Heart right ventricle (tissue), 16 donors: Measurements from ENCODE around the gene LSM4. TPM values are rescaled to one million over a fixed set of nuclear protein-coding genes. Genes with fewer than 3 reads are reported as not detected.
A peak's percentile ranks its signal among the peaks of the same experiment; 100 is the strongest.

ENCODE experiments used
- ATAC-seq, 8 donors: fragments of 200-7000 bp; cut with Tn5 transposase; one replicate each; pipeline ENCODE4 v1.9.1; 2020; ENCODE audit warnings: mild to moderate bottlenecking in 8 of 8, moderate library complexity in 8 of 8, moderate number of reproducible peaks in 1 of 8
- DNase-seq, 2 donors: peaks; one replicate each; pipeline ENCODE4 v3.0.0-alpha.2; 2020
- H3K27ac ChIP-seq, 10 donors: fragments of 200-600 bp; sonication (generic) in 2 of 10; one replicate each; pipeline versions ENCODE4 v1.5.0 to v1.8.0; 2020 to 2022; ENCODE audit warnings: mild to moderate bottlenecking in 3 of 10
- H3K27me3 ChIP-seq, 7 donors: fragments of 200-600 bp; one replicate each; pipeline ENCODE4 v1.8.0; 2021 to 2022; ENCODE audit warnings: mild to moderate bottlenecking in 2 of 7
- H3K36me3 ChIP-seq, 9 donors: fragments of 200-600 bp; sonication (generic) in 1 of 9; one replicate each; pipeline versions ENCODE4 v1.5.0 to v1.8.0; 2020 to 2022; ENCODE audit warnings: mild to moderate bottlenecking in 2 of 9
- H3K4me1 ChIP-seq, 9 donors: fragments of 200-600 bp; sonication (generic) in 1 of 9; one replicate each; pipeline versions ENCODE4 v1.5.0 to v1.8.0; 2020 to 2022; ENCODE audit warnings: mild to moderate bottlenecking in 4 of 9
- H3K4me3 ChIP-seq, 10 donors: fragments of 200-600 bp; sonication (generic) in 2 of 10; one replicate each; pipeline versions ENCODE4 v1.5.0 to v1.8.0; 2020 to 2022; ENCODE audit warnings: mild to moderate bottlenecking in 7 of 10, moderate library complexity in 2 of 10
- H3K9me3 ChIP-seq, 11 donors: fragments of 200-600 bp in 10 of 11; sonication (generic) in 2 of 11; one replicate each; pipeline versions ENCODE4 v1.5.0 to v1.8.0; 2013 to 2022; ENCODE audit warnings: mild to moderate bottlenecking in 2 of 11, control low read depth in 1 of 11, moderate library complexity in 1 of 11
- WGBS, 2 donors: extraction: QIAGEN DNeasy Blood & Tissue Kit; methylation state at CpG; one replicate each; pipeline ENCODE4 v1.1.7; 2013; ENCODE audit warnings: inconsistent platforms in 1 of 2; 5-methylcytosine and 5-hydroxymethylcytosine counted together
- intact Hi-C, 10 donors: fragments of 100-400 bp; cut with DNase I; formaldehyde crosslinking; loops; one replicate each; pipeline versions ENCODE4 v1.11.1 to v1.14.2; 2022
- polyA plus RNA-seq, 2 donors: library from polyadenylated mRNA; stranded (reverse); fragments of 200-250 nt; gene quantifications; one replicate each; pipeline ENCODE4 v1.2.3, GENCODE V29; 2013
- total RNA-seq, 10 donors: library from RNA; stranded (reverse); fragmentation: NEBNext Ultra II Directional in 3 of 10; extraction: Animal tissue kit (Norgen Biotek cat#: 25700) in 3 of 10; gene quantifications; one replicate each; pipeline versions ENCODE4 v1.2.1 to v1.2.4, GENCODE V29; 2021 to 2023
- TF ChIP-seq, protein P1 (sequence below), 9 donors: fragments of 200-600 bp; sonication (generic) in 2 of 9; IDR thresholded peaks; one replicate each; pipeline versions ENCODE4 v1.5.0 to v1.8.0; 2021 to 2022; ENCODE audit warnings: antibody characterized with exemption in 9 of 9, mild to moderate bottlenecking in 5 of 9, moderate library complexity in 1 of 9
- donor health status: Arrhythmogenic right ventricular cardiomyopathy.
- donor health status: ischemic (EF 13 %, LVEDD 7.1; RV severe dilation, severe dysfunction).
- donor health status: healthy with polysubstance abuse.
- donor health status: DM: no; HTN: yes; CAD: no.
- donor health status: DM: no; HTN: no; CAD: no.
- donor health status: ischemic (EF 25% LVEDD 6.9; RV normal size, moderate dysfunction).
- donor health status: ischemic (EF 25% LVEDD 5.7; RV mildly dilated, moderate dysfunction).
- donor health status: healthy.
- donor health status: DM: yes; HTN: yes; CAD: no.
- donor health status: Ischemic cardiomyopathy.
- donor health status: ischemic (EF 35%, LVEDD 5.7; RV mildly dilated, moderate dysfunction).
- donor health status: nonischemic (EF 11% LVEDD 7.7; RV severe dilation, severe dysfunction).
- donor health status: DM: yes; HTN: yes; CAD: no.
- donor health status: PGD.
- donor health status: ischemic (EF 29% LVEDD 5.4; RV normal size, mild dysfunction).
- donor health status: nonischemic (EF 23%, LVEDD 6.1; RV moderate dilation, normal function).

LSM4 gene
- total and polyA plus RNA-seq, 12 donors: 73.2 to 163 (median 93.6) TPM

GRCh38 chr19:18273561-18274218 is 49.2 kb downstream of the LSM4 start:
- DNase-seq: no peak
- peaks cover 0 to 36% (median 10%) of the 10 kb centered on the region in 9 donors for H3K36me3 ChIP-seq
- no peaks in the 10 kb centered on the region for H3K27me3 ChIP-seq
- 94 to 96% methylated on average over 13 of the region's 13 CpGs for WGBS, 2 donors
- intact Hi-C loops: loop anchor here in 2 of 10 donors (10.0 kb wide), 2 partner anchors 131 to 141 kb away; partner anchors contain the start of gene SSBP4 (in 1 of the 2)
- TF ChIP-seq, protein P1, sequence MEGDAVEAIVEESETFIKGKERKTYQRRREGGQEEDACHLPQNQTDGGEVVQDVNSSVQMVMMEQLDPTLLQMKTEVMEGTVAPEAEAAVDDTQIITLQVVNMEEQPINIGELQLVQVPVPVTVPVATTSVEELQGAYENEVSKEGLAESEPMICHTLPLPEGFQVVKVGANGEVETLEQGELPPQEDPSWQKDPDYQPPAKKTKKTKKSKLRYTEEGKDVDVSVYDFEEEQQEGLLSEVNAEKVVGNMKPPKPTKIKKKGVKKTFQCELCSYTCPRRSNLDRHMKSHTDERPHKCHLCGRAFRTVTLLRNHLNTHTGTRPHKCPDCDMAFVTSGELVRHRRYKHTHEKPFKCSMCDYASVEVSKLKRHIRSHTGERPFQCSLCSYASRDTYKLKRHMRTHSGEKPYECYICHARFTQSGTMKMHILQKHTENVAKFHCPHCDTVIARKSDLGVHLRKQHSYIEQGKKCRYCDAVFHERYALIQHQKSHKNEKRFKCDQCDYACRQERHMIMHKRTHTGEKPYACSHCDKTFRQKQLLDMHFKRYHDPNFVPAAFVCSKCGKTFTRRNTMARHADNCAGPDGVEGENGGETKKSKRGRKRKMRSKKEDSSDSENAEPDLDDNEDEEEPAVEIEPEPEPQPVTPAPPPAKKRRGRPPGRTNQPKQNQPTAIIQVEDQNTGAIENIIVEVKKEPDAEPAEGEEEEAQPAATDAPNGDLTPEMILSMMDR (IDR thresholded peaks at IDR 0.05): no peak
- H3K4me1 ChIP-seq: peaks cover 12 to 52% (median 44%) of the 10 kb centered on the region in 9 donors
- H3K9me3 ChIP-seq: no peaks in the 10 kb centered on the region
- H3K27ac ChIP-seq: peak overlapping the region in 5 of 10 donors; percentile 72 to 90 (median 78)
- no peak overlapping the region for H3K4me3 ChIP-seq
- no peak for ATAC-seq

DNA sequence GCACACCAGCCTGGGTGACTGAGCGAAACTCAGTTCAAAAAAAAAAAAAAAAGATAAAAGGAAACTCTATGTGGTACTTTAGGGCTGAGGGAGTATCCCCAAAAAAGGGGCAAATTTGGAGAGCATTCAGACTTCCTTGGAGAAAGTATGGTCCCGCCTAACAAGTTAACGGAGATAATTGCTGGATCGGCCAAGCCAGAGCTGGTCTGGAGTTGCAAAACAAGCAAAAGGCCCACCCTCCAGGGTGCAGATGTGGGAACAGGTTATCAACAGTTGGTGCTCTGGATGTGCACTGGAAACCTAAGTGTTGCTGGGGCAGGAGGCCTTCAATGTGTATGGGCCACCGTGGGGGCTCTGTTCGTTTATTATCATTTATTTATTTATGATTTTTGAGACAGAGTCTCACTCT is 51.4 kb downstream of the LSM4 start:
- 69 to 70% methylated on average over 6 of the region's 6 CpGs for WGBS, 2 donors
- Histone ChIP-seq H3K27ac (no peak overlapping the region), H3K4me3 (no peak overlapping the region), H3K27me3 (no peaks in the 10 kb centered on the region), H3K4me1 (peaks cover 8 to 30% (median 25%) of the 10 kb centered on the region in 9 donors), H3K9me3 (no peaks in the 10 kb centered on the region), H3K36me3 (peaks cover 0 to 37% (median 10%) of the 10 kb centered on the region in 9 donors)
- intact Hi-C loops: loop anchor here in 2 of 10 donors (10.0 kb wide), 2 partner anchors 133 to 143 kb away; partner anchors contain the start of gene SSBP4 (in 1 of the 2)
- TF ChIP-seq, protein P1 (IDR thresholded peaks at IDR 0.05): no peak
- no peak for DNase-seq
- ATAC-seq: no peak

DNA sequence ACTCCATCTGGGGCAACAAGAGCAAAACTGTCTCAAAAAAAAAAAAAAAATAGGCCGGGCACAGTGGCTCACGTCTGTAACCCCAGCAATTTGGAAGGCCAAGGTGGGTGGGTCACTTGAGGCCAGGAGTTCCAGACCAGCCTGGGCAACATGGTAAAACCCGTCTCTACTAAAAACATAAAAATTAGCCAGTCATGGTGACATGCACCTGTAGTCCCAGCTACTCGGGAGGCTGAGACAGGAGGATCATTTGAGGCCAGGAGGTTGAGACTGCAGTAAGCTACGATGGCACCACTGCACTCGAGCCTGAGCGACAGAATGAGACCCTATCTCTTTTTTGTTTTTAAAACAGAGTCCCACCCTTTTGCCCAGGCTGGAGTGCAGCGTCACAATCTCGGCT is 52.5 kb downstream of the LSM4 start:
- Histone ChIP-seq H3K27me3 (no peaks in the 10 kb centered on the region), H3K4me3 (no peak overlapping the region), H3K36me3 (peaks cover 0 to 39% (median 15%) of the 10 kb centered on the region in 9 donors), H3K9me3 (no peaks in the 10 kb centered on the region), H3K27ac (no peak overlapping the region), H3K4me1 (peaks cover 7 to 19% (median 14%) of the 10 kb centered on the region in 9 donors)
- ATAC-seq (no peak), DNase-seq (no peak)
- 89 to 95% methylated on average over 9 of the region's 9 CpGs for WGBS, 2 donors
- intact Hi-C loops: loop anchor here in 2 of 10 donors (10.0 kb wide), 2 partner anchors 134 to 144 kb away; partner anchors contain the start of gene SSBP4 (in 1 of the 2)
- TF ChIP-seq, protein P1 (IDR thresholded peaks at IDR 0.05): no peak

GRCh38 chr19:18269070-18269723 is 53.7 kb downstream of the LSM4 start:
- Histone ChIP-seq H3K27me3 (no peaks in the 10 kb centered on the region), H3K9me3 (no peaks in the 10 kb centered on the region), H3K36me3 (peaks cover 0 to 50% (median 15%) of the 10 kb centered on the region in 9 donors), H3K4me1 (peaks cover 0 to 7% (median 3%) of the 10 kb centered on the region in 9 donors), H3K27ac (no peak overlapping the region), H3K4me3 (no peak overlapping the region)
- DNase-seq: no peak
- intact Hi-C loops: loop anchor here in 1 of 10 donors (10.0 kb wide), 1 partner anchor 126 kb away; the partner anchor contains the start of gene LRRC25
- no peak for ATAC-seq
- WGBS, 2 donors: 72 to 80% methylated on average over 2 of the region's 2 CpGs
- TF ChIP-seq, protein P1 (IDR thresholded peaks at IDR 0.05): no peak
